GM12892 (cell line): Measurements from ENCODE around the gene WLS.
"Not testable (repeated sequence)": the region's sequence is repeated elsewhere in the genome, so short reads cannot be mapped to it uniquely, and the experiment has no call there.

Experiments
- POLR2AphosphoS5 ChIP-seq: IDR thresholded peaks from 2 replicates; pipeline ENCODE4 v1.6.1; 2011; ENCODE audit warnings: low read depth, low read length, control low read depth
- TAF1 ChIP-seq: IDR thresholded peaks from 2 replicates; pipeline ENCODE4 v1.6.1; 2011; ENCODE audit warnings: low read depth, mild to moderate bottlenecking, control low read depth, low read length, borderline replicate concordance

GRCh38 chr1:68161672-68162071, 70.7 kb downstream of the WLS start:
- not testable (repeated sequence) for TF ChIP-seq TAF1, POLR2AphosphoS5
